K562 (cell line): Measurements from ENCODE around the gene CDC45.

Experiments
- ADNP ChIP-seq: fragments of 200-800 bp; sonication (Bioruptor generic); IDR thresholded peaks from 2 replicates; pipeline ENCODE4 v1.6.1; 2016; ENCODE audit warnings: missing genetic modification characterization, missing compliant biosample characterization
- ATF4 ChIP-seq: fragments of 450-650 bp; formaldehyde crosslinking; IDR thresholded peaks from 2 replicates; pipeline ENCODE4 v1.4.0; 2022; ENCODE audit warnings: mild to moderate bottlenecking, moderate library complexity
- CTCF ChIP-seq, 3 experiments: IDR thresholded peaks in 2 of 3; conservative IDR thresholded peaks in 1 of 3; 2 replicates each; pipeline ENCODE4 v1.5.1; 2011 to 2012; ENCODE audit warnings: low read length in 3 of 3, mild to moderate bottlenecking in 3 of 3, control low read depth in 2 of 3, improper control_type of control experiment in 1 of 3, inconsistent platforms in 1 of 3, low read depth in 1 of 3, mixed read lengths in 1 of 3, moderate library complexity in 1 of 3; ENCODE audit not compliant: insufficient read depth in 2 of 3
- FOXJ3 ChIP-seq: sonication (generic); formaldehyde crosslinking; IDR thresholded peaks from 2 replicates; pipeline ENCODE4 v1.4.0; 2020; ENCODE audit warnings: mild to moderate bottlenecking, missing genetic modification reagents
- JUND ChIP-seq, 2 experiments: IDR thresholded peaks; 2 replicates in 1 of 2; 3 replicates in 1 of 2; pipeline ENCODE4 v1.6.1; 2011; ENCODE audit warnings: borderline replicate concordance in 2 of 2, low read depth in 2 of 2, low read length in 2 of 2, improper control_type of control experiment in 1 of 2, missing biosample characterization in 1 of 2, missing genetic modification characterization in 1 of 2, missing genetic modification reagents in 1 of 2
- MAFF ChIP-seq: IDR thresholded peaks from 2 replicates; pipeline ENCODE4 v1.6.1; 2012; ENCODE audit warnings: low read length, improper control_type of control experiment
- NR2F6 ChIP-seq: fragments of 450-650 bp; formaldehyde crosslinking; IDR thresholded peaks from 2 replicates; pipeline ENCODE4 v1.4.0; 2020; ENCODE audit warnings: mild to moderate bottlenecking
- REST ChIP-seq, 2 experiments: fragments of 450-650 bp; formaldehyde crosslinking in 1 of 2; IDR thresholded peaks; 2 replicates each; pipeline versions ENCODE4 v1.4.0 to v1.6.1; 2014 to 2020; ENCODE audit warnings: mild to moderate bottlenecking in 2 of 2, borderline replicate concordance in 1 of 2, low read depth in 1 of 2
- TAF1 ChIP-seq: IDR thresholded peaks from 2 replicates; pipeline ENCODE4 v1.6.1; 2011; ENCODE audit warnings: mild to moderate bottlenecking, low read length, moderate library complexity; ENCODE audit not compliant: insufficient read depth, control insufficient read depth, severe bottlenecking; ENCODE audit errors: extremely low read depth
- ZNF282 ChIP-seq: sonication (generic); formaldehyde crosslinking; IDR thresholded peaks from 2 replicates; pipeline ENCODE4 v1.8.1; 2023; ENCODE audit warnings: missing genetic modification reagents
- ZNF639 ChIP-seq, 2 experiments: fragments of 200-800 bp in 1 of 2; sonication (Bioruptor generic) in 1 of 2; sonication (generic) in 1 of 2; formaldehyde crosslinking in 1 of 2; IDR thresholded peaks in 1 of 2; conservative IDR thresholded peaks in 1 of 2; 2 replicates each; pipeline versions ENCODE4 v1.5.0 to v1.6.1; 2016 to 2020; ENCODE audit warnings: missing compliant biosample characterization in 1 of 2, missing genetic modification characterization in 1 of 2, missing genetic modification reagents in 1 of 2
- TF ChIP-seq, protein P1 (sequence below), 2 experiments: IDR thresholded peaks; 2 replicates each; pipeline ENCODE4 v1.6.1; 2011; ENCODE audit warnings: borderline replicate concordance in 1 of 2, control low read depth in 1 of 2, low read depth in 1 of 2, low read length in 1 of 2, mild to moderate bottlenecking in 1 of 2, mixed read lengths in 1 of 2, moderate library complexity in 1 of 2; ENCODE audit not compliant: insufficient read depth in 1 of 2, insufficient read length in 1 of 2, poor library complexity in 1 of 2, severe bottlenecking in 1 of 2; ENCODE audit errors: extremely low read depth in 1 of 2
- TF ChIP-seq, protein P2 (sequence below): fragments of 450-650 bp; conservative IDR thresholded peaks from 2 replicates; pipeline ENCODE4 v1.6.1; 2016; ENCODE audit warnings: missing genetic modification characterization, low read depth, mild to moderate bottlenecking, missing compliant biosample characterization, moderate library complexity
- TF ChIP-seq, protein P3 (sequence below): sonication (generic); formaldehyde crosslinking; IDR thresholded peaks from 2 replicates; pipeline ENCODE4 v1.8.1; 2023; ENCODE audit warnings: mild to moderate bottlenecking, missing genetic modification reagents

- TF ChIP-seq TAF1 (no peak), NR2F6 (CRISPR knock-in tag) (no peak), ZNF282 (no peak), ATF4 (CRISPR knock-in tag) (no peak), JUND (IDR thresholded peaks at IDR 0.05; ENCODE audit: borderline replicate concordance, low read depth, low read length) (no peak), JUND (tag; IDR thresholded peaks at IDR 0.05; ENCODE audit: borderline replicate concordance, low read depth, low read length) (no peak), FOXJ3 (CRISPR knock-in tag) (no peak), REST (IDR thresholded peaks at IDR 0.05; ENCODE audit: borderline replicate concordance) (no peak), REST (CRISPR knock-in tag; IDR thresholded peaks at IDR 0.05; ENCODE audit: low read depth) (no peak), MAFF (no peak), ZNF639 (CRISPR knock-in tag; conservative IDR thresholded peaks at IDR 0.05 in 1 of 2, IDR thresholded peaks at IDR 0.05 in 1 of 2) (no peak), ADNP (tag) (no peak), CTCF (IDR thresholded peaks at IDR 0.05 in 2 of 3, conservative IDR thresholded peaks at IDR 0.05 in 1 of 3; ENCODE audit: insufficient read depth in 2 of 3, low read depth in 1 of 3, low read length in 3 of 3) (no peak)
- TF ChIP-seq, protein P1, sequence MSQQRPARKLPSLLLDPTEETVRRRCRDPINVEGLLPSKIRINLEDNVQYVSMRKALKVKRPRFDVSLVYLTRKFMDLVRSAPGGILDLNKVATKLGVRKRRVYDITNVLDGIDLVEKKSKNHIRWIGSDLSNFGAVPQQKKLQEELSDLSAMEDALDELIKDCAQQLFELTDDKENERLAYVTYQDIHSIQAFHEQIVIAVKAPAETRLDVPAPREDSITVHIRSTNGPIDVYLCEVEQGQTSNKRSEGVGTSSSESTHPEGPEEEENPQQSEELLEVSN (IDR thresholded peaks at IDR 0.05; ENCODE audit: borderline replicate concordance in 1 of 2, extremely low read depth in 1 of 2, insufficient read depth in 1 of 2, insufficient read length in 1 of 2, low read depth in 1 of 2, low read length in 1 of 2, poor library complexity in 1 of 2, severe bottlenecking in 1 of 2), result no peak
- TF ChIP-seq, protein P2, sequence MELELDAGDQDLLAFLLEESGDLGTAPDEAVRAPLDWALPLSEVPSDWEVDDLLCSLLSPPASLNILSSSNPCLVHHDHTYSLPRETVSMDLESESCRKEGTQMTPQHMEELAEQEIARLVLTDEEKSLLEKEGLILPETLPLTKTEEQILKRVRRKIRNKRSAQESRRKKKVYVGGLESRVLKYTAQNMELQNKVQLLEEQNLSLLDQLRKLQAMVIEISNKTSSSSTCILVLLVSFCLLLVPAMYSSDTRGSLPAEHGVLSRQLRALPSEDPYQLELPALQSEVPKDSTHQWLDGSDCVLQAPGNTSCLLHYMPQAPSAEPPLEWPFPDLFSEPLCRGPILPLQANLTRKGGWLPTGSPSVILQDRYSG, result no peak
- TF ChIP-seq, protein P3, sequence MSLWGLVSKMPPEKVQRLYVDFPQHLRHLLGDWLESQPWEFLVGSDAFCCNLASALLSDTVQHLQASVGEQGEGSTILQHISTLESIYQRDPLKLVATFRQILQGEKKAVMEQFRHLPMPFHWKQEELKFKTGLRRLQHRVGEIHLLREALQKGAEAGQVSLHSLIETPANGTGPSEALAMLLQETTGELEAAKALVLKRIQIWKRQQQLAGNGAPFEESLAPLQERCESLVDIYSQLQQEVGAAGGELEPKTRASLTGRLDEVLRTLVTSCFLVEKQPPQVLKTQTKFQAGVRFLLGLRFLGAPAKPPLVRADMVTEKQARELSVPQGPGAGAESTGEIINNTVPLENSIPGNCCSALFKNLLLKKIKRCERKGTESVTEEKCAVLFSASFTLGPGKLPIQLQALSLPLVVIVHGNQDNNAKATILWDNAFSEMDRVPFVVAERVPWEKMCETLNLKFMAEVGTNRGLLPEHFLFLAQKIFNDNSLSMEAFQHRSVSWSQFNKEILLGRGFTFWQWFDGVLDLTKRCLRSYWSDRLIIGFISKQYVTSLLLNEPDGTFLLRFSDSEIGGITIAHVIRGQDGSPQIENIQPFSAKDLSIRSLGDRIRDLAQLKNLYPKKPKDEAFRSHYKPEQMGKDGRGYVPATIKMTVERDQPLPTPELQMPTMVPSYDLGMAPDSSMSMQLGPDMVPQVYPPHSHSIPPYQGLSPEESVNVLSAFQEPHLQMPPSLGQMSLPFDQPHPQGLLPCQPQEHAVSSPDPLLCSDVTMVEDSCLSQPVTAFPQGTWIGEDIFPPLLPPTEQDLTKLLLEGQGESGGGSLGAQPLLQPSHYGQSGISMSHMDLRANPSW (CRISPR knock-in tag), result no peak
Observed at GRCh38 chr22:19469421-19469820, 10.3 kb upstream of the CDC45 start.
